Fibroblast of skin of right quadriceps (primary cell): ENCODE measurements around the gene SWAP70.
"Not testable (repeated sequence)": the region's sequence is repeated elsewhere in the genome, so short reads cannot be mapped to it uniquely, and the experiment has no call there.

ENCODE experiments used
- DNase-seq: peaks from one replicate; pipeline ENCODE4 v3.0.0-alpha.2; 2013

Gene SWAP70

GRCh38 chr11:9693801-9694553 lies 30.1 kb downstream of the SWAP70 start:
- no peak for DNase-seq

- DNase-seq: not testable (repeated sequence)
These were observed 31.4 kb downstream of the SWAP70 start for GRCh38 chr11:9695228-9695627.

DNA sequence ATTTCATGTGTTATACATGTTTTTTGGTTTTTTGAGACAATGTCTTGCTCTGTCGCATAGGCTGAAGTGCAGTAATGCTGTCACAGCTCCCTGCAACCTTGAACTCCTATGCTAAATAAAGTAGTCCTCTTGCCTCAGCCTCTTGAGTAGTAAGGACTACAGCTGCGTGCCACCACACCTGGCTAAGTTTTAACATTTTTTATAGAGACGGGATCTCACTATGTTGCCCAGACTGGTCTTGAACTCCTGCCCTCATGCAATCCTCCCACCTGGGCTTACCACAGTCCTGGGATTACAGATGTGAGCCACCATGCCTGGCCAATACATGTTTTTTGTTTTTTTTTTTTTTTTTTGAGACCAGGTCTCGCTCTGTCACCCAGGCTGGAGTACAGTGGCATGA lies 33.9 kb downstream of the SWAP70 start:
- DNase-seq: no peak

DNA sequence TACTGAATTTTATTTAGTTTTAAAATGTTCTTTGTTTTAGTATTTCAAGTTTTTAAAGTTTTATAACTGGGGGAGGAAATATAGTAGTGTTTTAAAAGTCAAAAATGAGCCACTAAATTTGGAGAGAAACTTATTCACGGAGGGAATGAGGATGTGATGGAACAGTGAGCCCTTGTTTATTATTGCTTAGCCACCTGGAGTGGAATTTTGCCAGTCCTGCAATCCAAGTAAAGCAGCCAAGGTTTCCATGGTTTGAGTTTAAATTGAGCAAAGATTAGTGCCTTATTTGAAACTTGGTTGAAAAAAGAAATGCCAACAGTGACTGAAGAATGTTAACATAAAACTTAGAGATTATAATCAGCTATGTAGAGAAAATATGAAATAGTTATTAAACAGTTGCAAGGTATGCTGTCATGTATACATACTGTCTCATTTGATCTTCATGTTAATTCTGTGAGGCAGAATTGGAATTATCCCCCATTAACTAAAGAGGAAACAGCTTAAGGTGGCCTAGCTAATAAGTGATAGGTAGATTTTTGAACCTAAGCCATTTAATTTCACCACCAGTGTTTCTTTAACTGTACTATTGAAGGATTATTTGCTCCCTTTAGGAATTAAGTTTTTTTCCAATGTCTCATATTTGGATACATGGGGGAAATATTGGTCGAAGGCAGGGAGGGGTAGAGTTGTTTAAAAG lies 36.4 kb downstream of the SWAP70 start:
- DNase-seq: no peak

- no peak for DNase-seq
These were observed 37.9 kb downstream of the SWAP70 start for GRCh38 chr11:9701799-9702198.

- no peak for DNase-seq
These were observed 39.4 kb downstream of the SWAP70 start for GRCh38 chr11:9703280-9703679.

DNA sequence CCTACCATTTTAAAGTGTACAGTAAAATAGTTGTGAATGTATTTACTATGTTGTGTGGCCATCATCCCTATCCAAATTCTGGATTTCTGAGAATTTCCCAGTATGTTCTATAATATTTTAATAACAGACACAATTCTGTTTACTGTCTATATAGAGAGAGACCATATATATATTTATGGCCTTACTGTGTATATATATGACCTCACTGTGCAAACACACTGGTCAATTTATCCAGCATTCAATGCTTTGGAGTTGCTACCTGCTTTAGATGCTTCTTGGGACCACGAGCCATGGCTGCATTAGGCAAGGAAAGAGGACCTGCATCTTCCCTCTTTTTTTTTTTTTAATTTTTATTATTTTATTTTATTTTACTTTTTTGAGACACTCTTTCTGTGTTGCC lies 40.2 kb downstream of the SWAP70 start:
- no peak for DNase-seq

DNA sequence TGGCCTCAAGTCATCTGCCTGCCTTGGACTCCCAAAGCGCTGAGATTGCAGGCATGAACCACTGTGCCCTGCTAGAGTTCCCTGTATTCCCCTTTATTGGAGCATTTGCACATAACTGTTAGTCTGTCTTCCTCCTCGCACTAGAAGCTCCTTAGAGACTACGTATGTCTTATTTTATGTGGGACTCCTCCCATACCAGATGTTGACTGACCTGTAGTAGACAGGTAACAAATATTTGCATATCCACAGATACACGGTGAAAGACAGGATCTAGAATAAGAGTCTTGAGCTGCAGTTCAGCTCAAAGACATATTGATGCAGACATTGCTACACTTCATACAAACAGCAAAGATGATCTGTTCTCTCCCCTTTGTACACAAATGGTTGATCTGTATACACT lies 40.7 kb downstream of the SWAP70 start:
- DNase-seq: no peak

DNA sequence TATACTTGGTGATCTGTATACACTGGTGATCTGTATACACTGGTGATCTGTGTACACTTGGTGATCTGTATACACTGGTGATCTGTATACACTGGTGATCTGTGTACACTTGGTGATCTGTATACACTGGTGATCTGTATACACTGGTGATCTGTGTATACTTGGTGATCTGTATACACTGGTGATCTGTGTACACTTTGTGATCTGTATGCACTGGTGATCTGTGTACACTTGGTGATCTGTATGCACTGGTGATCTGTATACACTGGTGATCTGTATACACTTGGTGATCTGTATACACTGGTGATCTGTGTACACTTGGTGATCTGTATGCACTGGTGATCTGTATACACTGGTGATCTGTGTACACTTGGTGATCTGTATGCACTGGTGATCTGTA lies 41.5 kb downstream of the SWAP70 start:
- not testable (repeated sequence) for DNase-seq

DNA sequence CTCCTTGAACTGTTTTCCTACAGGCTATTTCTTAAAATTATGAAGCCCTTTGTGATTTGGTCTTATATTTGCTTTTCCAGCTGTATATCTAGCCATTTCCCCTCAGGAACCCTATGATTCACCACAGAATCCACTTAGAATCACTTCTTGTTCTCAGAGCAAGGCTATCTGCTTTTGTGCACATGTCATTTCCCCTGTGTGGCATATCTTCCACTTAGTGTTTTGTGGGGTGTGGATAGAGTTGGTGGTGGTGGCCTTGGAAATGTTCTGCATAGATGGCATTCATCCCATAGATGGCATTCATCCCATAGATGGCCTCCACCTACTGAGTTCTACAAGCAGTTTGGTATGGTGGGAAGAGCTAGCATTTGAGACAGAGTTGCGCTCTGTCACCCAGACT lies 44.7 kb downstream of the SWAP70 start:
- DNase-seq: no peak

GRCh38 chr11:9710223-9710622 lies 46.3 kb downstream of the SWAP70 start:
- no peak for DNase-seq

- DNase-seq: no peak
These were observed 47.0 kb downstream of the SWAP70 start for GRCh38 chr11:9710852-9711251.

- no peak for DNase-seq
These were observed 47.8 kb downstream of the SWAP70 start for GRCh38 chr11:9711454-9712307.

DNA sequence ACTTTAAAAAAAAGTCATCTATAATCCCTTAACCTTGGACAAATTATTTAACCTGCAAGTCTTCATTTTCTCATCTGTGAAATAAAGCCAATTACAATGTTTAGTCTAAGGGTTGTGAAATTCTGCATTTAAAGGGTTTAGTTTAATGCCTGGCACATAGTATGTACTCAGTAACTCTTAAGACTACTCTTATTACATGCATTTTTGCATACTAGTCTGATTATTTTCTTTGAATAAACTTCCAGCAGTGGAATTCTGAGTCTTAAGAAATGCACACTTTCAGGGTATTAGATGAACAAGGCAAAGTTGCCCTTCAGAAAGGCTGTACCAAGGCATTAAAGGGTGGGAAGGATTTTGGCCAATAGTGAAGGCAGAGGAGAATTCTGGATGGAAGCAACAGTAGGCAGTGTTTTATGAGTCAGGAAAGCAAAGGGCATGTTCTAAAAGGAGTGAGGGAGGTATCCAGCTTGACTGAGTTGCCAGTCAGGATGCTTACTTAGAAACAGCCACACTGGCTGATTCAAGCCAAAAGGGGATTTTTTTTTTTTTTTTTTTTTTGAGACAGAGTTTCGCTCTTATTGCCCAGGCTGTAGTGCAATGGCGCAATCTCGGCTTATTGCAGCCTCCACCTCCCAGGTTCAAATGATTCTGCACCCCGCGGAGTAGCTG lies 50.5 kb downstream of the SWAP70 start:
- no peak for DNase-seq

GRCh38 chr11:9716275-9717039 lies 52.6 kb downstream of the SWAP70 start:
- peak; percentile 64 for DNase-seq

- DNase-seq: no peak
These were observed 53.1 kb downstream of the SWAP70 start for GRCh38 chr11:9717040-9717357.

GRCh38 chr11:9717719-9718118 lies 53.8 kb downstream of the SWAP70 start:
- DNase-seq: no peak

GRCh38 chr11:9718147-9718546 lies 54.3 kb downstream of the SWAP70 start:
- DNase-seq: no peak

GRCh38 chr11:9719566-9720289 lies 55.9 kb downstream of the SWAP70 start:
- DNase-seq: no peak

DNA sequence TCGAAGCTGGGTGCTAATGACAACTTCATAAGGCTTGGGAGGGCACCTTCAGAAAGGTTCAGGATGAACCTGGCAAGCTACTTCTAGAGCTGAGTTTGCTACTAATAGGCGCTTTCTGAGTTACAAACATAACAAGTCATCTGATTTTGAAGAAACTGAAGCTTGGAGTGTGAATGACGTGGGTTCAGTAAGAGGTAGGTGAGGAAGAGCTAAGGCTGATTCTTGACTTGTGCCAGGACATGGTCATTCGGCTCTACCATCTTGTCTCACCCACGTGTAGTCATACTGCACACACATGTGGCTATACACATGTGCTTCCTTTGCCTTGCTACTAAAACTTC lies 56.4 kb downstream of the SWAP70 start:
- DNase-seq: no peak

GRCh38 chr11:9722023-9722422 lies 58.1 kb downstream of the SWAP70 start:
- no peak for DNase-seq

- no peak for DNase-seq
These were observed 59.0 kb downstream of the SWAP70 start for GRCh38 chr11:9722893-9723292.
